GM18520 (cell line): ENCODE data around the gene CAPZA1.

Source experiments
- ATAC-seq: cut with Tn5 transposase; IDR thresholded peaks from one replicate; pipeline ENCODE4 v1.9.1; 2021; ENCODE audit not compliant: unreplicated experiment

Gene CAPZA1

GRCh38 chr1:112675728-112676381, 56.2 kb downstream of the CAPZA1 start:
- no peak for ATAC-seq

- no peak for ATAC-seq
Measured at GRCh38 chr1:112676543-112676942, 56.9 kb downstream of the CAPZA1 start.

GRCh38 chr1:112677501-112677900, 57.9 kb downstream of the CAPZA1 start:
- ATAC-seq = no peak

- ATAC-seq = no peak
Measured at GRCh38 chr1:112678605-112679004, 59.0 kb downstream of the CAPZA1 start.

- ATAC-seq = no peak
Measured at GRCh38 chr1:112685913-112686312, 66.3 kb downstream of the CAPZA1 start.

- ATAC-seq = no peak
Measured at GRCh38 chr1:112686417-112686816, 66.8 kb downstream of the CAPZA1 start.

- ATAC-seq = no peak
Measured at GRCh38 chr1:112686835-112687234, 67.2 kb downstream of the CAPZA1 start.

- no peak for ATAC-seq
Measured at GRCh38 chr1:112687361-112687760, 67.7 kb downstream of the CAPZA1 start.

- ATAC-seq = no peak
Measured at GRCh38 chr1:112687785-112688496, 68.3 kb downstream of the CAPZA1 start.

- no peak for ATAC-seq
Measured at GRCh38 chr1:112688781-112689193, 69.2 kb downstream of the CAPZA1 start.

GRCh38 chr1:112689196-112689841, 69.7 kb downstream of the CAPZA1 start:
- ATAC-seq = no peak

GRCh38 chr1:112689842-112690237, 70.2 kb downstream of the CAPZA1 start:
- no peak for ATAC-seq

- no peak for ATAC-seq
Measured at GRCh38 chr1:112692681-112693080, 73.0 kb downstream of the CAPZA1 start.

GRCh38 chr1:112693821-112694220, 74.2 kb downstream of the CAPZA1 start:
- no peak for ATAC-seq

GRCh38 chr1:112694363-112694929, 74.8 kb downstream of the CAPZA1 start:
- ATAC-seq = no peak

- ATAC-seq = no peak
Measured at GRCh38 chr1:112695276-112695675, 75.6 kb downstream of the CAPZA1 start.

- no peak for ATAC-seq
Measured at GRCh38 chr1:112696578-112697314, 77.1 kb downstream of the CAPZA1 start.

GRCh38 chr1:112697781-112698201, 78.2 kb downstream of the CAPZA1 start:
- ATAC-seq = no peak

- ATAC-seq = no peak
Measured at GRCh38 chr1:112698366-112699310, 79.0 kb downstream of the CAPZA1 start.
